Activated CD4-positive, alpha-beta T cell treated with anti-CD3 and anti-CD28 coated beads, Interleukin-2, Interleukin-4, amounts not matched to agents 100 ng/mL and 50 ng/mL, durations not matched to agents 16 hours and 8 hours (primary cell): ENCODE measurements around the gene TMEM35B.
"Not testable (repeated sequence)": the region's sequence is repeated elsewhere in the genome, so short reads cannot be mapped to it uniquely, and the experiment has no call there.

Source experiments
- DNase-seq: peaks from one replicate; pipeline ENCODE4 v3.0.0-alpha.2; 2020; ENCODE audit warnings: low spot score

Gene TMEM35B

GRCh38 chr1:34984793-34985608 lies at the start of gene TMEM35B:
Gene TMEM35B (minus strand): TSS chr1:34985347. CDS start chr1:34985305, 42 bp downstream.
- peak; percentile 72 for DNase-seq

- DNase-seq: no peak
These were observed 48.2 kb upstream of the TMEM35B start for GRCh38 chr1:35033346-35033745.

GRCh38 chr1:35032384-35032739 lies 47.2 kb upstream of the TMEM35B start:
- DNase-seq: no peak

- DNase-seq: peak; percentile 22
These were observed 45.8 kb upstream of the TMEM35B start for GRCh38 chr1:35030756-35031446.

- no peak for DNase-seq
These were observed 45.2 kb upstream of the TMEM35B start for GRCh38 chr1:35030338-35030737.

- no peak for DNase-seq
These were observed 44.6 kb upstream of the TMEM35B start for GRCh38 chr1:35029761-35030160.

- DNase-seq: no peak
These were observed 31.3 kb upstream of the TMEM35B start for GRCh38 chr1:35016406-35016805.

GRCh38 chr1:35014486-35014885 lies 29.3 kb upstream of the TMEM35B start:
- no peak for DNase-seq

- DNase-seq: no peak
These were observed 20.6 kb upstream of the TMEM35B start for GRCh38 chr1:35005711-35006110.

GRCh38 chr1:35001743-35002142 lies 16.6 kb upstream of the TMEM35B start:
- DNase-seq: no peak

GRCh38 chr1:34994878-34995277 lies 9.7 kb upstream of the TMEM35B start:
- DNase-seq: no peak

- DNase-seq: no peak
These were observed 3.4 kb upstream of the TMEM35B start for GRCh38 chr1:34988581-34988980.

GRCh38 chr1:34988147-34988546 lies 3.0 kb upstream of the TMEM35B start:
- no peak for DNase-seq

- DNase-seq: no peak
These were observed 1.9 kb upstream of the TMEM35B start for GRCh38 chr1:34987018-34987417.

- not testable (repeated sequence) for DNase-seq
These were observed 410 bp upstream of the TMEM35B start for GRCh38 chr1:34985609-34985904.

- DNase-seq: no peak
These were observed 733 bp downstream of the TMEM35B start for GRCh38 chr1:34984435-34984792.

- no peak for DNase-seq
These were observed 1.3 kb downstream of the TMEM35B start for GRCh38 chr1:34983700-34984355.

GRCh38 chr1:34982820-34983376 lies 2.2 kb downstream of the TMEM35B start:
- DNase-seq: no peak

- no peak for DNase-seq
These were observed 4.4 kb downstream of the TMEM35B start for GRCh38 chr1:34980715-34981114.

GRCh38 chr1:34978921-34979320 lies 6.2 kb downstream of the TMEM35B start:
- DNase-seq: no peak

- DNase-seq: no peak
These were observed 7.3 kb downstream of the TMEM35B start for GRCh38 chr1:34977858-34978257.

- no peak for DNase-seq
These were observed 8.0 kb downstream of the TMEM35B start for GRCh38 chr1:34977210-34977471.
